SU-DHL-6 (cell line): Measurements from ENCODE around the gene MRPL1.

Experiments used
- CTCF ChIP-seq: fragments of 200-600 bp; sonication (generic); IDR thresholded peaks from one replicate; pipeline ENCODE4 v1.5.1; 2017; ENCODE audit warnings: antibody characterized with exemption, mild to moderate bottlenecking, low read length, moderate library complexity; ENCODE audit not compliant: insufficient read depth, poor library complexity, severe bottlenecking
- EZH2phosphoT487 ChIP-seq: fragments of 200-600 bp; sonication (generic), shearing (Covaris generic); conservative IDR thresholded peaks from 2 replicates; pipeline ENCODE4 v1.6.1; 2018; ENCODE audit warnings: mild to moderate bottlenecking, antibody characterized with exemption, low read length, moderate library complexity, mixed read lengths

DNA sequence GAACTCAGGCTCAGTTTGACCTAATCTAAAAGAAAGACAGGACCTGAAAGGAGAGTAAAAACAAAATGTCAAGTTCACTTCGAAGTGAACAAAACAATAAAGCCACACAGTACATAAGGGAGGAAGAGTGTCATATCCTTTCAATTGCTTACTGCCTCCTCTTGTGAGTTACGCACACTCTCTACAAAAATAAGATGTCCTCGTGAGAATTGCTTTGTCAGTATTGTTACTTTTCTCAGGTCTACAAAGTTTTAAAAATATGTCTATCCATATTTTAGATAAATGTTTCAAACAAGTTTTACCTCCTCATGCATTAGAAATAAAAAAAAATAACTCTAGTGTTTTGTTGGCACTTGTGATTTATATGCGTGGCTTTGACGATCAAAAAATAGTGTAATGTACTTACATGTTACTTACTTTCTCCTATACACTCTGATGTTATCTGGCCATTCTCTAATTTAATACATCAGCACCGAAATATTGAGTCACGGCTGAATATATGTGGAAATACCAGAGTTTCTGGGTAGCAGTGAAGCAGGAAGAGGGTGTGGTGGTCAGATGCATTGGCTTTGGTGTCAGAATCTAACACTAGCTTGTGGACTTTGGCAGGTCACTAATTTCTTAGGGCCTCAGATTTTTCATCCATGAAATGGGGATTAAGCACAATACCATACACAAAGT, 8.1 kb upstream of the MRPL1 start:
- TF ChIP-seq CTCF = no peak
- TF ChIP-seq EZH2phosphoT487 = no peak
